OCI-M1 (cell line): ENCODE results near the gene CLDN1.

ENCODE experiments used
- DNase-seq: peaks from one replicate; lab custom pipeline; 2025; lab: John Stamatoyannopoulos, UW

CLDN1 gene, protein sequence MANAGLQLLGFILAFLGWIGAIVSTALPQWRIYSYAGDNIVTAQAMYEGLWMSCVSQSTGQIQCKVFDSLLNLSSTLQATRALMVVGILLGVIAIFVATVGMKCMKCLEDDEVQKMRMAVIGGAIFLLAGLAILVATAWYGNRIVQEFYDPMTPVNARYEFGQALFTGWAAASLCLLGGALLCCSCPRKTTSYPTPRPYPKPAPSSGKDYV

DNA sequence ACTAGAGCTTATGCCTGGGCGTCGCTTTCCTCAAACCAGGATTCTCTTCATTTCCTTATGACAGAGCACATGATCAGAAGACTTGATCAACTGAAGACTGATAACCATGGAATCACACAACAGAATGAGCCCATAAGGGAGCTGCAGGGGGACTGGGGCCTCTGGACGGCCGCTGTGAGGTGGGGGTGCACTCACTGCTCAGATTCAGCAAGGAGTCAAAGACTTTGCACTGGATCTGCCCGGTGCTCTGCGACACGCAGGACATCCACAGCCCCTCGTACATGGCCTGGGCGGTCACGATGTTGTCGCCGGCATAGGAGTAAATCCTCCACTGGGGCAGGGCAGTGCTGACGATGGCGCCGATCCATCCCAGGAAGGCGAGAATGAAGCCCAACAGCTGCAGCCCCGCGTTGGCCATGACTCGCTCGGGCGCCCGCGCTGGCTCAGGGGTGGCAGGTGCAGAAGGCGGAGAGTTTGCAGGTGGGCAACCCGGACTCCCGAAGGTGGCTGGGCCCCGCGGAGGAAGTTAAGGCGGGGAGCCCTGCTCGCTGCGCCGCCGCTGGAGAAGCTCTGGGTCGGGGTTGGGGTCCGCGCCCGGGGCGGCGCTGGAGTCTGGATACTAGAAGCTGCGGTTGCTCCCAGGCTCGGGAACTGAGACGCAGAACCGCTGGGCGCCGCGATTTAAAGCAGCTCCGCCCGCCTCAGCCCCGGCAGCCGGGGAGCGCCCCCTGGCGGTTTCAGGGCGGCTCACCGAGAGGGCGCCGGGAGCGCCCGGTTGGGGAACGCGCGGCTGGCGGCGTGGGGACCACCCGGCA is at the start of gene CLDN1:
Gene CLDN1, minus strand, starts transcription at position 658 of the 815 bp plus-strand sequence. Its CDS starts 240 bp downstream, at position 418.
- peak; percentile 53 for DNase-seq

DNA sequence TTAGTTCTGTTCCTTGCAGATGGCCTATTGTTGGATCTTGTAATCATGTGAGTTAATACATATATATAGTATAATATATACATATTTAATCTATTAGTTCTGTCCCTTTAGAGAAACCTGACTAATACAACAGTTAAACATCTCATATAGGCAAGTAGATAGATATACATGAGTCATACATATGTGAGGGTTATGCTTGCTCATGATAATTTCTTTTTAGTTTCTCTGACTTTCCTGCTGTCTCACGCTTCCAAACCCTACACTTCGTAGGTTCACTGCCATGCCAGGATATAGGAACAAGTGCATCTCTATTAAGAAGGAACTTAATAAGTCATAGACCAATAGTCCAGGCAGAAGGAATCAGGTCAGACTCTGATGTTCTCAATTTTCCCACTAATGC is 48.9 kb upstream of the CLDN1 start:
- no peak for DNase-seq

DNA sequence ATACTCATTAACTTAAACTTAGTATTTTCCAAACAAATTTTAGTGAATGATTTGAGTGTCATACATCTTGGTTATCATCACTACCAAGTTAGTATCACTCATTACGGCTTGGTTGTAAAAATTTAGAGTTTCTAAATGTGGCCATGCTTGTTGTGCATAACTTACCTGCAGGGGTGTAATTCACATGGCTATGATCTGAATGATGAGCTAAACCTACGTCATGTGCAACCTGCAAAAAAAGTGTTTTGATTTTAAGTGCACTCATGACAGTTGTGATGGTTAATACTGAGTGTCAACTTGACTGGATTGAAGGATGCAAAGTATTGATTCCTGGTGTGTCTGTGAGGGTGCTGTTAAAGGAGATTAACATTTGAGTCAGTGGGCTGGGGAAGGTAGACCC is 48.1 kb upstream of the CLDN1 start:
- no peak for DNase-seq

DNA sequence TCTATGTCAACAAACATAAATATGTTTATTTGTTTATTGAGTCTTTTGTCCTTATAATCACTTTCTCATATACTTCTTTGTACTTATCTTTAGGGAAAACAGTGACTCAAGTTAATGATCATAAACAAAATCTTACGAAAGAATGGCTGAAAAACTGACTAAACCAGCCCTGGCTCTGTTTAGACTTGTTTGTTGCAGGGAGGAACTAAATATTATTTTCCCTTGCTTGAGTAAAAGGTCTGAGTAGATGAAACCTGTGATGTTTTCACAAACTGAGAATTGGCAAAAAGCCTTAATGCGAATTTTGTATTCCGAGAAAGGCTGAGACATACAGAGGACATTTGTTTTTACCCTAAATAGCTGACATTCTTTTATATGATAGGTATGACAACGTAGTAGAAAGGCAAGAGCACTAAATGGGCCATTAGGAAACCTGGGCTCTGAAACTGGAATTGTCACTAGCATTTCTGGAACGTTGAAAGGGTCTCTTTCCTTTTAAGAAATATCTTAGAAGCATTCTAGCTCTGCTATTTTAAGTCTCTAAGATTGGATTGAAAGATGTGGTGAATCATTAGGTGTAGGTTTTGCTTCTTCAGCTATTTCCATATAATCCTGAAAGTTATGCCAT is 47.5 kb upstream of the CLDN1 start:
- DNase-seq, result no peak

DNA sequence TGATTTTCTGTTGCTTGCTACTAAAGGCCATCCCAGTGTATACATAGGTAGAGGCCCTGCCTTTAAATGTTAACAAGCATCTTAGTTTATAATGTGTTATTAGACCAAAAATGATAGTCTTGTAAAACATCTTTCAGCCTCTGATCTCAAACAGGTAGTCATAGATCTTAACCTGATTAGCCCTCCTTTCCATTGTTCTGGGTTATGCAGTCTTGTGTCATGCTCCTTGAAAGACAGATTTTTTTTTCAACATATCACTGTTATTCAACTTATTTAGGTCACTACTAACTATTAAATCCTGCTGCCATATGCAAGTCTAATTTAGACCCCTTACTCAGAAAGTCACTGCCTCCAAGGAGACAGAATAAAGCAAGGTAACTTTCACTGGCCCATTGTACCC is 46.6 kb upstream of the CLDN1 start:
- no peak for DNase-seq

DNA sequence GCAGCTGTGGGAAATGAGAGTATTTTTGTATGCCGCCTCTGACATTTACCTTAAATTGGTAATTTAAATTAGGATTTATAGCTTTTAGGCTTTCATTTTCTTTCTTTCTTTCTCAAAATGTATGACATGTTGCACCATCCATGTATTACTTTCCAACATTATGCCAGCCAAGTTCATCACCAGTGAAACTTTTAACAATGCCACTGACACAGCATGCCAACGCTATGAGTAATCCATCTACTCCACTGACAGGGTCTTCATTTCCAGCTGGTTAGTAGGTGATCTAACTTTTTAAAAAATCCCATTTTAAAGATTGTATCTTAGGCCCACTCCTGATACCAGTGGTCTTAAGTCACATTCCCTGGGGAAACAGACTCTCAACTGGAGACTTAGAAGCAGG is 43.9 kb upstream of the CLDN1 start:
- DNase-seq, result no peak

DNA sequence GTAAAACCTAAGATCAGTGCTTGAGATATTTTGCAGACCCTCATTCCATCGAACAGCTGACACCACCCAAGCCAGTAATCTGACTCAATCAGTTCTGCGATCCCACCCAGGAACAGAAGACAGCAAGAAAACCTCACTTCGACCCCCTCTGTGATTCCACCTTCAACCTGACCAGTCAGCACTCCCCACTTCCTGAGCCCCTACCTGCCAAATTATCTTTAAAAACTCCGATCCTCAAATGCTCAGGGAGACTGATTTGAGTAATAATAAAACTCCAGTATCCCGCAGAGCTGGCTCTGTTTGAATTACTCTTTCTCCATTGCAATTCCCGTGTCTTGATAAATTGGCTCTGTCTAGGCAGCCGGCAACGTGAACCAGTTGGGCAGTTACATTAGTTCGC is 40.0 kb upstream of the CLDN1 start:
- DNase-seq, result no peak

DNA sequence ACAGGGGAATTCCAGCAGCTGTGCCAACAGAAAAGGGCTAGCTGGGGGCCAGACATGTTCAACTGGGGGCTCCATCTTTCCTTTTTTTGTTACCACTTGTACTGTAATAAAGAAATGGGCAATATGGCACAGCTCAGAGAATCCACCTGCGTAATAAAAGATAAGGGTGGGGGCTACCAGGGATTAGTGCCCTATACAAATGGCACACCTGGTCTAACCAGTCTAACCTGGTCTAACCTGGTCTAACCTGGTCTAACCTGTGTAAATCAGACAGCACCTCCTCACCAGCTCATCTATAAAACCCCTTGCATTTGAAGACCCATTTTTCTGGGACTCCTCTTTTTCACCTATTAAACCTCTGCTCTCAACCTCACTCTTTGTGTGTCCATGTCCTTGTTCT is 39.5 kb upstream of the CLDN1 start:
- no peak for DNase-seq

DNA sequence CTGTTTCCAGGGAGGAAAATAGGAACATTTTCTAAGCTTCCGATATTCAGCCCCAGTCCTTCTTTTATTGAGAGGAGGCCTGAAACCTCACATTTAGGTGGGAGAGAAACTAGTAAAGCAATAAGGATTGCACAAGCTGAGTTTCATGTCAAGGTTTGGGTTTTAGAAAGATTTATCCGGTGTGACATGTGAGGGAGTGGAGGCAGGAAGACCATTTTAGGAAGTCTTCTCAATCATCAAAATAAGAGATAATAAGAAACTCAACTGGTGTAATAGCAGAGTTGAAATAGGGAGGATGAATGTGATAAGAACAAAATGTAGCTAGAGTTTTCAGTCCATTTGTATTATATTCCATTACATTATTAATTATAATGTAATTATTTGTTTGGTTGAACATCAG is 38.0 kb upstream of the CLDN1 start:
- no peak for DNase-seq

DNA sequence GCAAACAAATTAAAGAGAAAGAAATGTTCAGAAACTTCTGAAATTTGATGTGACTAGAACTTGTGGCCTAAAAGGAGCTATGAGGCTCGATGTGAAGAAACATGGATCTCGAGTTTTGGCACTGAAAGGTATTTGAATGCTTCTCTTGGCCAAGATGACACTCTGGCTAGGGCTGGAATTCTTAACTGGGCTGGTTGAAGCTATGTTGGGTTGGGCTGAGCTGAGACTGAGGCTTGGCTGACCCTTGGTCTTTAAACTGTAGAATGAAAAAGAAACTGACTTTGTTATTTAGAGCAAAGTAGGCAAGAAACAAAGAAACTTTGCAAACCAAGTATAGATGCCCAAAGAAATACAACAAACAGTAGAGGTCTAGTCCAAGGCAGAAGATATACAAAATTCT is 37.6 kb upstream of the CLDN1 start:
- DNase-seq, result no peak

DNA sequence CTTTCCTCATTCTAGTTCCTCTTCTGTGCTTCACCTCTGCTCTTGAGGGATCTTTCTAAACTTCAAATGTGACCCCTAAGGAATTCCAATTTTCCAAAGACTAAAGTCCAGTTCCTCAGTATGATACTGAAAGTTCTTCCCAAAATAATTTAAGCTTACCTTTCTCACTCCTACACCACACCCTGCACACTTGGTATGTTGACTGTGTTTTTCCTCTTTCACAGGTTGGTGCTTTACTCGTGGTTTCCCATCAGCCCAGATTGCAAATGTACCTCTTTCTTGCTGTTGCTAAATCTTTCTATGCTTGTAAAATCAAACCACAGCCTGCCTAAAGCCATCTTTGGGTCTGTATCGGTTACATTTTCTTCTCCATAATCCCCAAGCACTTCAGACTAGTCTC is 35.2 kb upstream of the CLDN1 start:
- DNase-seq, result no peak

DNA sequence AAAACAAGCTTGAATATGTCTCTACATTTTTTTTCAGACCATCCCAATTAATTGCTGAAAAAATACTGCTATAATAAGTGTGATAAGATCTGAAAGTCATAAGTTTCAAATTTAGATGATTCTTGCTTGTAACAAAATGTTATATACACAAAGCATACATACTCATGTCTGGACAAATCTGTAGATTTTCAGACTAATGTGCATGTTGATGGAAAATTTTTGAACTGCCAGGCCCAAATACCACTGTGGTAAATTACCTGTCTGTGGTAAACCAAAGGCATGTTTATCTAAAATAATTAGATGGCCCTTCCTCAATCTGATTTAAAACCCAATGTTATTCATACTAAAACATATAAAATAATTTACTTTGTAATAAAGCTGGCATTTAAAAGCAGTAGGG is 34.0 kb upstream of the CLDN1 start:
- DNase-seq, result no peak

DNA sequence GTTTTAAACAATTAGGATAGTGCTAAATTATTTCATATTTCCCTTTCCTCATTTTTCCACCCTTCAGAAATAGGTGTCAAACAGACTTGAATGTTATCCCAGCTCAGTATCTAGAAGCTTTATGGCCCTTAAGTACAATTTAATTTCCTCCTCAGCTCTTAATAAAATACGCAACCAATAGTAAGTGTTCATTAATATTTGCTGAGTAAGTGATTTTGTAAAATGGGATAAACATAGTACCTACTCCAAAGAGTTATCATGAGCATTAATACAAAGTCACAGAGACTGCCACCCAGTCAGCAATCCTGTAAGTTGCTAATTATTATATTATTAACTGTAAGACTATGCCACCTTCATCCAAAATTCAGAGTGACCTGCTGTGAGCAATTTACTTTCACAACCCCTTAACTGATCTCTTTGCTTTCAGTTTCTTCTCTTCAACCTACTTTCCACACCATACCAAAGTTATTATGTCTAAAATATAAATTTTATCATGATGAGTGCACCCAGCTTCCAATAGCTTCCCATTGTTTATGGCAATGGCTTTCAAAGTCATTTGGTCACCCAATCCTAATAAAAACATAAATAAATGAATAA is 30.7 kb upstream of the CLDN1 start:
- no peak for DNase-seq

DNA sequence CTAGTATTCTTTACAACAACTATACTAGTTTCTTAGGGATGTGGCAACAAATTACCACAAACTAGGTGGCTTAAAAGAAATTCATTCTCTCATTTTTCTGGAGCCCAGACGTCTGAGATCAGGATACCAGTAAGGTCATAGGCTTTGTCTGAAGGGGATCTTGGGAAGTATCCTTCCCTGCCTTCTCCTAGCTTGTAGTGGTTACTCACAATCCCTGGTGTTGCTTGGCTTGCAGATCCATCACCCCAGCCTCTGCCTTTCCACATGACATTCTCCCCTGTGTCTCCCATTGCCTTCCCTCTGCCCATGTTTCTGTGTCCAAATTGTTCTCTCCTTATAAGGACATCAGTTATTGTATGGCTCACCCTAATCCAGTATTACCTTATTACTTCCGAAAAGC is 24.3 kb upstream of the CLDN1 start:
- DNase-seq, result no peak

DNA sequence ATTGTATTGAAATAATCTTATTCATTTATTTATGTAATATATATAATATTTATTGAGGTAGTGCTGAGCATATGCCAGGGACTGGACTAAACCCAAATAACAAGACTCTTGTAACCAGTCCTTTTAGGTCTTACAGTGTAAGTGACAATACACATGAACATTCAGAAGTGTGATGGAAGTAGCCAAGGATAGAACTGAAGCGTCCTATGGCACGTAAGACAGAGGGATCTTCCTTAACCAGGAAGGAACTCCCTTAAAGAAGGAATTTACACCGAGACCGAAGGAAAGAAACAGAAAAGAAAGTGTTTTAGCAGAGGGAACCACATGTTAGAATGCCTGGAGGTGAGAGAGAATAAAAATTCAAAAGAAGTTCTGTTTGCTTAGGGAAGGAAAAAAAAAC is 23.6 kb upstream of the CLDN1 start:
- DNase-seq, result no peak

DNA sequence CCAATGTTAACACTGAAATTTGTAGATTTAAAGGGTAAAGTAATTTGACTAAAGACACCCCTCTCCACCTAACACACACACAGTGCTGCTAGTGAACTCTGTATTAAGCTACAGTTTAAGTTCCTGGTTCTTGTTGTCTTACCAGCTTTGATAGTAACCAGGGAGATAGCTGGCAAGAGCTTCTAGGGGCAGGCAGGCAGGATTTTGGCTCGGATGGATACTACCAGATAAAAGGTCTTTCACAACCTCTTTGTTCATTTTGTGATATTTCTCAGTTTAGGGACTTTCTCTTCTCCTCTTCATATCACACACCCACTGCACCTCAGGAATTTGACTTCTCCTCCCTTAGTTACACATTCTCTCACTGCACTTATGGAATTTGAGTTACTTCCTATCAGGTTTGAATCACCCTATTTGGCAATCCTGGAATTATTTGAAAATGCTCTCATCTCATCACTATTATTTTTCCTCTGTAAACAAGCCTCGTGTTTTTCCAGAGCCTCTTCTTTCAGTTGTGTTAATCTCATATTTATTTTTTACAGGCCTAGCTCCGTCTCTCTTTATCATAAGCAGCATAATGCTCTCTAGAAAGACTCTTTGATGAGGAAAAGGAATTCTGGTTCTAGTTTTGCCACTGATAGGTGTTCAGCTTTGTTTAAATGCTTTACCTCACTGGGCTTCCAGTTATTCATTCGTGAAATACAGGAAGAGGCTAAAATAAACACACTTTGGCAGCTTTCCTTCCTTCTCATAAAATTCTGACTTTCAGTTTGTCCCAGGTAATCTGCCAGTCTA is 23.0 kb upstream of the CLDN1 start:
- peak; percentile 86 for DNase-seq

DNA sequence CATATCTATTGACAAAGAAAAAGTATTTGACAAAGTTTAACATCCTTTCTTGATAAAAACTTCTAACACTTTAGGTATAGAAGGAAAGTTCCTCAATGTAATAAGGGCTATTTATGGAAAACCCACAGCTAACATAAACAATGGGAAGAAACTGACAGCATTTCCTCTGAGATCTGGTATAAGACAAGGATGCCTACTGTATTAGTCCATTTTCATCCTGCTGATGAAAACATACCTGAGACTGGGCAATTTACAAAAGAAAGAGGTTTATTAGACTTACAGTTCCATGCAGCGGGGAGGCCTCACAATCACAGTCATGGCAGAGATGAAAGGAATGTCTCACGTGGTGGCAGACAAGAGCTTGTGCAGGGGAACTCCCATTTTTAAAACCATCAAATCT is 17.8 kb upstream of the CLDN1 start:
- DNase-seq, result no peak

DNA sequence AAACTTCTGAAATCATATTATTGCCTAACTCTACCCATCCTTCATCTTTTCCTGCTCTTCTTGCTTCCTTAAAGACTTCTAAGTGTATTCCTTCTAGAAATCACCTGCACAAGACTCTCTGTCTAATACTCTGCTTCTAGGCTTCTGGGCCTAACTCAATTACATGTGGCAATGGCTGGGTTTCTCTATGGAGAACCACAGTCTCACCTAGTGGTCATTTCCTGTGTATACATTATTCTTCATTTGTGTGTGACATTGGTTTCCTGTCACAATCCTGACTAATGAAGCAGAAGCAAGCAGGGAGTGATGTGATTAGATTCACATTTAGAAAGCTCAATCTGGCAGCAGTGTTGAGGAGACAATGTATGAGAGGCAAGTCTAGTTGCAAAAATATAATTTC is 16.9 kb upstream of the CLDN1 start:
- peak; percentile 44 for DNase-seq

DNA sequence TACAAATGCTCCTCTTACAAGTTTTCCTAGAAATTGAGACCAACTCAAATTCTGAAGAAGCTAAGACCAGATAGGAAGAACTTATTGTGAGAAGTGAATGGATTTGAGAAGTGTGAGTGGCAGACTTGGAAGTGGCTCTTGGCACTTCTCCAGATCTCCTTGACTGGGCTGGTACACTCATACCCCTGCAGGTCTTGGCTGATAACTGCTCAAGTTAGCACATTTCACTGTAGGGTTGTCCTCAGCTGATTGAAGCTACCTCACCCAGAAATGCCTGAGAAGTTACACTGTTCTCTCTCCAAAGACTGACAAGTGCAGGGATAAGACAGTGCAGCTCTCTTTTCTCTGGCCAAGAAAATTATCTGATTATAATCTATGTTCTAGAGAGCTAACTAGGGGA is 16.5 kb upstream of the CLDN1 start:
- peak; percentile 70 for DNase-seq

DNA sequence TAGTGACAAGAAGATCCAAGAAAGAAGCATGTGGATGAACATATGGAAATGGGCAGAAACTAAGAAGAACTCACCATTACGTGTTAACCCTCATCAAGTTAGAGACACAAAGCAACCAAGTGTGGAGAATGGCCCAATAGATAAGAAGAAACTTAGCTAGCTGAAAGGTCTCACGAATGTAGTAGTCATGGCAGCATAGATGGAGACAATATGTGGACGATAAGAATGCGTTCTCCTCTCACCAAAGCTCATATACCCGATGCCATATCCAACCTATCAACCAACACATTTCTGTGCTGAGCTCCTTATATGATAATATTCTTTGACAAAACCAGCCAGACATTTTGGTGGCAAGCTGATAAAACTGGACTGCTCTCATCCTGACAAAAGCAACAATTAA is 15.1 kb upstream of the CLDN1 start:
- DNase-seq, result peak; percentile 59

DNA sequence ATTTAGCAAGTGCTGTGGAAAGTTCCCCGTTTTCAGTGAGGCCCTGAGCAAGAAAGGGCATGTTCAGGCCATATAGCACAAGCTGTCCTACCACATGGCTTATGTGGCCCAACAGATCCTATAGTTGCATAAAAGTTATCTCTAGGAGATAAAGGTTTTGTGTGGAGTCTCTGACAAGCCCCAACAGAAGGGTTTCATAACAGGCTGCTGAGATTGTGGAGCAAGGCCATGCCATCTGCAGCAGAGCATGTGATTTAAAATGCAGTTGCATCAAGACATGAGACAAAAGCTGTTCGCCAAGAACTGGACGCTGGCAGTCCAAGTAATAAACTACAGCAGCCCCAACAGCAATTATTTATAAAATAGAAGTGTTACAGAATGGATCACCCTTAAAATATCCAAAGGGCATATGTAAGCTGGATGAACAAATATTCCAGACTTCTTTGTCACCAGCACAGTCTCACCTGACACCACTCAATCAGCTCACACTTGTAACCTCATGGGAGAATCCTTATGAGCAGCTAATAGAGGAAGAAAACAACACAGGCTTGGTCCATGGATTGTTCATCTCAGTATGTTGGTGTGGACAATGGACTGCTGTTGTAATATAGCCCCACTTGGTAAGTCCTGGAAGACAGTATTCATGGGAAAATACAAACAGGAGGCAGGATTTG is 14.4 kb upstream of the CLDN1 start:
- peak; percentile 46 for DNase-seq

DNA sequence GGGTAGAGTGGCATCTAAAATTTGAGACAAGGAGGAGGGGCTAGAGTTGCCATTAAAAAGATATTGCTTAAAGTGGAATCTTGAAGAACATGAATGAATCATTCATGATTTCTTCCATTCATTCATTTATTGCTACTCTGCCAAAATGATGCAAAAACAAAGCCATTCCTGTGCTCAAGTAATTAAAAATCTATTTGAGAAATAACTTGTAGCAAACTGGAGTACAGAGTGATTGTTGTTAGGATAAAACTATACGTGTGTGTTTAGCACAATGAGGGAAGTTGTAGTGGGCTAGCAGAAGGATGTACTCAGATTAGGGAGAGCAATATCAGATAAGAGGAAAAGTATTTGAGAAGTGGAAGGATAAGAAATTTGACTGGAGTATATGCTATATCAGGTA is 11.7 kb upstream of the CLDN1 start:
- DNase-seq, result no peak
